ENCODE measurements around the gene DCANP1.

Gene DCANP1

GRCh38 chr5:135426102-135427082, 20.8 kb downstream of the DCANP1 start:
- in situ Hi-C loops (cut with HindIII; ENCODE audit: low sequenced_read_pairs), result no loop called here

DNA sequence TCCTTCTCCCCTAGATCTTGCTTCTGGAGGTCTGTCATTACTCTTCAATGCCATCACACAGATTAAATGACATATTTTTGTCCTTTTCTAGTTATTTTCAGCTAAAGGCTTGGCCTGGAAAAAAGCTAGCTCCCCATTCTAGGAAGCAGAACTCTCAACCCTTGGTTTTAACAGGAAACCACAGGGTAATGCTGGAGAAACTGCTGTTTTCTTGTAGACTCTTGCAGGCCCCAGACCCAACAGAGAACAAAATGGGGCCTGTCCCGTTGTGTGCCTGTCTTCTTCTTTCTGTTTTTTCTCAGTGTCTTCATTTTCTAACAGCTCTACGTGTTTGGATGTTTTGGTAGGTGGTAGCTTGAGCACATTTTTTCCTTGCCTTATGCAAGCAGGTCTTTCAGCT, 21.5 kb downstream of the DCANP1 start:
- in situ Hi-C loops (cut with HindIII; ENCODE audit: low sequenced_read_pairs), result no loop called here

GRCh38 chr5:135423846-135424168, 23.3 kb downstream of the DCANP1 start:
- in situ Hi-C loops (cut with HindIII; ENCODE audit: low sequenced_read_pairs), result no loop called here

DNA sequence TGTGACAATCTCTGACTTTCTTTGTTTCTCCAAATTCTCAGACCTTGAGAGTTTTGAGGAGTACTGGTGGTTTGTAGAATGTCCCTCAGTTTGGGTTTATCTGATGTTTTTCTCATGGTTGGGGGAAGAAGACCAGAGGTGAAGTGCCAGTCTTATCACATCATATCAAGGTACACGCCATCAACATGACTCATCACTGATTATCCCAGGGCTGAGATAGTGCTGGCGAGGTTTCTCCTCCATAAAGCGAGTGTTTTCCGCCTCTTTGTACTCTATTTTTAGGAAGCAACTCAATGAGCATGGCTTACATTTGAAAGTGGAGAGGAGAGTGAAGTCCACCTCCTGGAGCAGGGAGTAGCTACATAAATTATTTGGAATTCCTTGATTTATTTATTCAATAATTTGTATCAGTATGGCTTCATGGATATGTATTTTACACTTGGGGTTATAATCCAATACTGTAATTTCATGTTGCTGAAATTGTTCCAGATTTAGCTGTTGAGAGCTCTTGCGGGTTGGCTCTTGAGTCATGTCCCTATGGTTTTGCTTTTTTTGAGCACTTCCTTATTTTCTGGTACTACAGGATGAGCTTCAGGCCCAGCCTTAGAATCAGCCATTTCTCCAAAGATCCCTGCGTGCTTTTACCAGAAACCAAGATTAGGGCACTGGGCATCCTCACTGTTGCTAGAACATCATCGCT, 23.9 kb downstream of the DCANP1 start:
- in situ Hi-C loops (cut with HindIII; ENCODE audit: low sequenced_read_pairs), result no loop called here

DNA sequence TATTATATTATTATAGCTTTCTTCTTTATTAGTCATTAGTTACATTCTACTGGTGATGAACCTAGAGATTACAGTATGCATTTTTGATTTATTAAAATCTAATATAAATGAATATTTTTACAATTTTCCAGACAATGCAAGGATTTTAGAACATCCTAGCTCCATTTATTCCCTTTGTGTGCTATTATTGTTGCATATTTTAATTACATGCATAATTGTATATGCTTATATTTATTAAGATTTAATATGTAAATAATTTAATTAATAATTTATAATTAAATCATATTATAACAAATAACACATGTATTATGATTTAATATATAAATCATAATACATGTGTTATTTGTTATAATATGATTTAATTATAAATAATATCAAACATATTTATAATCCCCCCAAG, 24.7 kb downstream of the DCANP1 start:
- in situ Hi-C loops (cut with HindIII; ENCODE audit: low sequenced_read_pairs), result no loop called here

DNA sequence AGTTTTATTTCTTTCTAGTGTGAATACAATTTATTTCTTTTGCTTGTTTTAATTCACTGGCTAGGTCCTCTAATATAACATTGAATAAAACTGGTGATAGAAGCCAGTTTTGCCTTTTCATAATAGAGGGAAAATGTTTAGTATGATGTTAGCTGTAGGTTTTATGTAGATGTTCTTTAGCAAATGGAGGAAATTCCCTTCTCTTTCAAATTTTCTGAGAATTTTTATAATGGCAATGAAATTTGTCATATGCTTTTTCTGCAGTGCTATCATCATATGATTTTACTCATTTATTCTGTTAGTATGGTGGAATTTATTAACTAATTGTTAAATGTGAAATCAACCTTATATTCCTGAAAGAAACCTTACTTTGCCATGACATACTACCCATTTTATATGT, 30.1 kb downstream of the DCANP1 start:
- in situ Hi-C loops (cut with HindIII; ENCODE audit: low sequenced_read_pairs), result no loop called here

GRCh38 chr5:135405082-135405481, 42.1 kb downstream of the DCANP1 start:
- in situ Hi-C loops (cut with HindIII; ENCODE audit: low sequenced_read_pairs), result no loop called here

DNA sequence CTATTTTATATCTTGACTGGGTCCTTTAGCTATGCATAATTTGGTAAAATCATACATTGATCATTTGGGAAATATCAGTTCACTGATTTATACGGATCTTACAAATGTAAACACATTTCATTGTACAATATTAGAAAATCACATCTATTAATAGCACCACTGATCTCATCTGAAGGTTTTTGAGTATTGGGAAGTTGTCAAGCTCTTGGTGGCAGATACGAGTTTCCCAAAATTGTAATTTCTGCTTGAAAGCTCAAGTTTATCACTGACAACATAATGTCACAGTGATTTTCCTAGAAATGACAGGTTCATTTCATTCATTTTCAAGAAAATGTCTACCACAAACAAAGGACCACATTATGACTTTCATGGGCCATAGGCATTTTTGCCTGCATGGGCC, 45.1 kb downstream of the DCANP1 start:
- in situ Hi-C loops (cut with HindIII; ENCODE audit: low sequenced_read_pairs), result no loop called here

- in situ Hi-C loops (cut with HindIII; ENCODE audit: low sequenced_read_pairs), result no loop called here
Measured at GRCh38 chr5:135400866-135401265, 46.3 kb downstream of the DCANP1 start.

- in situ Hi-C loops (cut with HindIII; ENCODE audit: low sequenced_read_pairs), result no loop called here
Measured at GRCh38 chr5:135399794-135400542, 47.2 kb downstream of the DCANP1 start.

- in situ Hi-C loops (cut with HindIII; ENCODE audit: low sequenced_read_pairs), result no loop called here
Measured at GRCh38 chr5:135398855-135399793, 48.0 kb downstream of the DCANP1 start, which contains the start of gene MACROH2A1. Gene MACROH2A1 (minus strand): TSS chr5:135399231. CDS start chr5:135389093, 10,138 bp downstream.

- in situ Hi-C loops (cut with HindIII; ENCODE audit: low sequenced_read_pairs), result no loop called here
Measured at GRCh38 chr5:135398160-135398854, 48.8 kb downstream of the DCANP1 start.

DNA sequence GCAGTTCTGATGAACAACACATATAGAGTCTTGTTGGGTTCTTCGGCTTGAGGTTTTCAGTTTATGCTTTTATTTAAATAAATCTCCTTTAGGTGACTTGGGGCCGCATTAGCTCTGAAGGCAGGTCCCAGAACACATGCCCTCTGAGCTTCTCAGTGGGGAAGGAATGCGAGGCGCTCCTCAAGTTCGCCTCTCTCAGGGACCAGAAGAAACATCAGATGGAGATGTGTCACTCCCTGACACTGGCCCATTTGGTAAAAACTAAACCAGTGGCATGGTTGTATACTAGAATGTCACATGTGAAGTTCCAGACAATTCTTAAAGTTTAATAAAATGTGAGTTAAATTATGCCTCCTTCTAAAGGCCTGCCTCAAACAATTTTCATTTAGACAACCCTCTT, 50.1 kb downstream of the DCANP1 start:
- in situ Hi-C loops (cut with HindIII; ENCODE audit: low sequenced_read_pairs), result no loop called here

GRCh38 chr5:135396459-135397055, 50.6 kb downstream of the DCANP1 start:
- in situ Hi-C loops (cut with HindIII; ENCODE audit: low sequenced_read_pairs), result no loop called here

- in situ Hi-C loops (cut with HindIII; ENCODE audit: low sequenced_read_pairs), result no loop called here
Measured at GRCh38 chr5:135395866-135396265, 51.3 kb downstream of the DCANP1 start.

GRCh38 chr5:135395451-135395850, 51.7 kb downstream of the DCANP1 start:
- in situ Hi-C loops (cut with HindIII; ENCODE audit: low sequenced_read_pairs), result no loop called here
